ENCODE data around the gene APP.

The APP gene

GRCh38 chr21:26127073-26127814 is 43.3 kb downstream of the APP start:
- no peak for DNase-seq (ENCODE audit: low read depth in 2 of 2)

GRCh38 chr21:26126168-26126553 is 44.4 kb downstream of the APP start:
- no peak for DNase-seq (ENCODE audit: low read depth in 2 of 2)

- DNase-seq (ENCODE audit: low read depth in 2 of 2) = no peak
These were observed 45.0 kb downstream of the APP start for GRCh38 chr21:26125433-26126167.

- DNase-seq (ENCODE audit: low read depth in 2 of 2) = no peak
These were observed 45.7 kb downstream of the APP start for GRCh38 chr21:26124896-26125295.

- DNase-seq (ENCODE audit: low read depth in 2 of 2) = no peak
These were observed 46.1 kb downstream of the APP start for GRCh38 chr21:26124421-26124833.

GRCh38 chr21:26123012-26123411 is 47.6 kb downstream of the APP start:
- DNase-seq (ENCODE audit: low read depth in 2 of 2) = no peak

GRCh38 chr21:26120828-26121227 is 49.7 kb downstream of the APP start:
- DNase-seq (ENCODE audit: low read depth in 2 of 2) = peak; percentile 49 to 58

- DNase-seq (ENCODE audit: low read depth in 2 of 2) = no peak
These were observed 50.7 kb downstream of the APP start for GRCh38 chr21:26119906-26120305.

- no peak for DNase-seq (ENCODE audit: low read depth in 2 of 2)
These were observed 51.5 kb downstream of the APP start for GRCh38 chr21:26118938-26119540.

GRCh38 chr21:26117972-26118367 is 52.6 kb downstream of the APP start:
- DNase-seq (ENCODE audit: low read depth in 2 of 2) = no peak

- no peak for DNase-seq (ENCODE audit: low read depth in 2 of 2)
These were observed 53.1 kb downstream of the APP start for GRCh38 chr21:26117324-26117971.

GRCh38 chr21:26116456-26117011 is 54.0 kb downstream of the APP start:
- DNase-seq (ENCODE audit: low read depth in 2 of 2) = peak; percentile 71 to 77

- no peak for DNase-seq (ENCODE audit: low read depth in 2 of 2)
These were observed 54.7 kb downstream of the APP start for GRCh38 chr21:26115899-26116298.

GRCh38 chr21:26115305-26115704 is 55.3 kb downstream of the APP start:
- DNase-seq (ENCODE audit: low read depth in 2 of 2) = no peak

GRCh38 chr21:26112975-26113374 is 57.6 kb downstream of the APP start:
- DNase-seq (ENCODE audit: low read depth in 2 of 2) = no peak

GRCh38 chr21:26112127-26112742 is 58.3 kb downstream of the APP start:
- DNase-seq (ENCODE audit: low read depth in 2 of 2) = no peak

- no peak for DNase-seq (ENCODE audit: low read depth in 2 of 2)
These were observed 59.9 kb downstream of the APP start for GRCh38 chr21:26110715-26111114.

GRCh38 chr21:26107429-26107828 is 63.1 kb downstream of the APP start:
- no peak for DNase-seq (ENCODE audit: low read depth in 2 of 2)

GRCh38 chr21:26106562-26106961 is 64.0 kb downstream of the APP start:
- DNase-seq (ENCODE audit: low read depth in 2 of 2) = no peak

- DNase-seq (ENCODE audit: low read depth in 2 of 2) = no peak
These were observed 64.8 kb downstream of the APP start for GRCh38 chr21:26105819-26106218.

- DNase-seq (ENCODE audit: low read depth in 2 of 2) = no peak
These were observed 70.0 kb downstream of the APP start for GRCh38 chr21:26100573-26100972.

All from fibroblast of skin of left biceps (primary cell).